ENCODE results near the gene PDE10A.

- TF ChIP-seq CTCF (conservative IDR thresholded peaks at IDR 0.05; ENCODE audit: low read depth, low read length), result no peak
- TF ChIP-seq EZH2 (IDR thresholded peaks at IDR 0.05; ENCODE audit: low read length, unreplicated experiment), result no peak
Observed at GRCh38 chr6:165675120-165675519, 12.1 kb upstream of the PDE10A start.

All from PC-3 (cell line).